Colonic mucosa (tissue), 4 donors: Measurements from ENCODE around the gene NKG7. TPM values are rescaled to one million over a fixed set of nuclear protein-coding genes. Genes with fewer than 3 reads are reported as not detected.

Experiments used
- DNase-seq: peaks from one replicate; pipeline ENCODE4 v3.0.0-alpha.2; 2020
- H3K27ac ChIP-seq: fragments of 200-600 bp; one replicate; pipeline ENCODE4 v1.8.0; 2021
- H3K27me3 ChIP-seq: fragments of 200-600 bp; one replicate; pipeline ENCODE4 v1.8.0; 2021
- H3K36me3 ChIP-seq: fragments of 200-600 bp; one replicate; pipeline ENCODE4 v1.8.0; 2021
- H3K4me1 ChIP-seq: fragments of 200-600 bp; one replicate; pipeline ENCODE4 v1.8.0; 2021; ENCODE audit warnings: mild to moderate bottlenecking
- H3K4me3 ChIP-seq: fragments of 200-600 bp; one replicate; pipeline ENCODE4 v1.8.0; 2021
- H3K9ac ChIP-seq, 2 donors: one replicate each; pipeline ENCODE4 v1.7.0; 2013; ENCODE audit warnings: control low read depth in 2 of 2, low read depth in 2 of 2, low read length in 2 of 2
- H3K9me3 ChIP-seq: fragments of 200-600 bp; one replicate; pipeline ENCODE4 v1.8.0; 2021
- CTCF ChIP-seq: fragments of 200-600 bp; IDR thresholded peaks from one replicate; pipeline ENCODE4 v1.8.0; 2022; ENCODE audit warnings: antibody characterized with exemption, mild to moderate bottlenecking
- intact Hi-C: fragments of 100-400 bp; cut with DNase I; formaldehyde crosslinking; loops from one replicate; pipeline ENCODE4 v1.14.1; 2022
- total RNA-seq, 2 donors: library from RNA; stranded (reverse); fragmentation: NEBNext Ultra II Directional in 1 of 2; extraction: Animal tissue kit (Norgen Biotek cat#: 25700) in 1 of 2; gene quantifications; one replicate each; pipeline ENCODE4 v1.2.1, GENCODE V29; 2021
- donor health status: healthy.
- donor health status: DM: no; HTN: no; CAD: no.
- donor health status: DM: no; HTN: no; CAD: no.

NKG7 gene
- total RNA-seq, 2 donors from 2014 or later = 2.3 to 2.7 TPM

DNA sequence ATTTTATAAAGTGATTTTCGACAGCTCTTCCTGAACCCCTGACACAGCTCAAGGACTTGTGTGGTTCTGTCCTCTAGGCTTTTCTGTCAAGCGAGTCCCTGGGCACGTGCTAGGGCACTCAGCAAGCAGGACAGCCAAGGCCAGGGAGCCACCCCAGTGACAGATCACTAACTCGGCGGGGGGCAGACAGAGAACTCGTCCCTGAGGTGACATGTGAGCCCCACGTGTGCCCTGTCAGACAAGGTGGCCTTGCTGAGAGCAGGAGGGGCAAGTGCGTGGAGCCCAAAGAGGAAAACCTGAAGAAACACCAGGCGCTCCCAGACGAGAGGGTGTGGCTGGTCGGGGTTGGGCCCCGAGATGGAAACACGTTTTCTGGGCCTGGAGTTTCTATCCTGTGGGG, 11.2 kb downstream of the NKG7 start:
- no peak for TF ChIP-seq CTCF
- intact Hi-C loops = no loop called here

GRCh38 chr19:51359294-51359693, 13.2 kb downstream of the NKG7 start:
- DNase-seq = no peak
- no peaks in the 10 kb centered on the region for H3K9me3 ChIP-seq
- no peak overlapping the region for H3K9ac ChIP-seq
- no peaks in the 10 kb centered on the region for H3K27me3 ChIP-seq
- H3K4me3 ChIP-seq = no peak overlapping the region
- no peaks in the 10 kb centered on the region for H3K4me1 ChIP-seq
- intact Hi-C loops = no loop called here
- TF ChIP-seq CTCF = no peak
- no peak overlapping the region for H3K27ac ChIP-seq
- no peaks in the 10 kb centered on the region for H3K36me3 ChIP-seq

More for the DNA sequence above, 11.2 kb downstream of the NKG7 start:
- Histone ChIP-seq H3K36me3 (no peaks in the 10 kb centered on the region), H3K4me1 (peaks cover 6% of the 10 kb centered on the region), H3K27ac (no peak overlapping the region), H3K9ac (no peak overlapping the region), H3K4me3 (no peak overlapping the region), H3K9me3 (no peaks in the 10 kb centered on the region), H3K27me3 (no peaks in the 10 kb centered on the region)
- no peak for DNase-seq

DNA sequence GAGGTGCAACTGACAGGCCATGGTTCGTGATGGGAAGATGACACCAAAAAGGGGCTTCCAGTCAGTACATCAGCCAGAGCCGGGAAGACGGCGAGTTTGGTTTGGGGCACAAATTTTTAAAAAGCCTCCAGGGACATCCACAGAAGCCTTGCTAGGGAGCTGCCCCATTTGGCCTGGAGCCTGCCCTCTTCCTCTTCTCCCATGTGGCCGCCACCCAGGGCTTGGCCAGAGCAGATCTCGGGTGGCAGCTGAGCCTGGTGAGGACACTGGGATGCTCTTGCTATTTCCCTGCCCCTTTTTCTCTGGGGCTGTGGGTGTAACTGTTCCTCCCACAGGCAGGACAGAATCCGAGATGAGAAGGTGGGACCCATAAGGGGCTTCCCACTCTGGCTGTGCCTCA, 14.5 kb downstream of the NKG7 start:
- Histone ChIP-seq H3K27ac (no peak overlapping the region), H3K36me3 (no peaks in the 10 kb centered on the region), H3K27me3 (no peaks in the 10 kb centered on the region), H3K9me3 (no peaks in the 10 kb centered on the region), H3K4me1 (no peaks in the 10 kb centered on the region), H3K9ac (no peak overlapping the region), H3K4me3 (no peak overlapping the region)
- no peak for DNase-seq
- no peak for TF ChIP-seq CTCF
- intact Hi-C loops = no loop called here

GRCh38 chr19:51356159-51356801, 16.2 kb downstream of the NKG7 start:
- Histone ChIP-seq H3K27ac (no peak overlapping the region), H3K9me3 (no peaks in the 10 kb centered on the region), H3K36me3 (peaks cover 4% of the 10 kb centered on the region), H3K4me3 (no peak overlapping the region), H3K27me3 (no peaks in the 10 kb centered on the region), H3K4me1 (no peaks in the 10 kb centered on the region), H3K9ac (no peak overlapping the region)
- no peak for TF ChIP-seq CTCF
- intact Hi-C loops = no loop called here
- DNase-seq = no peak

- peaks cover 4% of the 10 kb centered on the region for H3K36me3 ChIP-seq
- no peak overlapping the region for H3K27ac ChIP-seq
- no peaks in the 10 kb centered on the region for H3K27me3 ChIP-seq
- intact Hi-C loops = no loop called here
- TF ChIP-seq CTCF = no peak
- H3K9ac ChIP-seq = no peak overlapping the region
- no peak for DNase-seq
- no peaks in the 10 kb centered on the region for H3K4me1 ChIP-seq
- no peak overlapping the region for H3K4me3 ChIP-seq
- no peaks in the 10 kb centered on the region for H3K9me3 ChIP-seq
These were observed 17.7 kb downstream of the NKG7 start for GRCh38 chr19:51354742-51355148.
